ENCODE results near the gene PTBP3.

DNA sequence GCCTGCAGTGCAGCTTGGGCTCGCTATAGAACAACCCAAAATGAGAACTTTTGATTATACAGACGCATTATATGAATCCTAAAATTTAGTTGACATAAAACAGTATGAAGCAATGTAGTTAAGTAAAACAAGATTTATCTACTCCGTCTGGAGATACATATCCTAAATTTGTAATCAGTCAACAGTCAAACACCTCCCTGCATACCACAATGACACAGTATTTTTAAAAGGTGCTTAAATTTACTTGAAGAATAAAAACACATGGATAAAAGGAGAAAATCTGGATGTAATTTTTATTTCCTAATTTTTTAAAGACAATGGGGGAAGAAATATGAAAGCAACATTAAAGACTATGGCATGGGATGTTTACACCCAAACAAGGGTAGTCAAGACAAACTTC lies 70.8 kb downstream of the PTBP3 start:
- TF ChIP-seq KLF9 (CRISPR knock-in tag; IDR thresholded peaks at IDR 0.05; ENCODE audit: low read depth): no peak
- TF ChIP-seq ZNF331 (CRISPR knock-in tag; IDR thresholded peaks at IDR 0.05): no peak
- TF ChIP-seq NFE2 (CRISPR knock-in tag; IDR thresholded peaks at IDR 0.05): no peak
